Posterior vena cava (tissue), 2 donors: ENCODE results near the gene CXorf58. TPM values are rescaled to one million over a fixed set of nuclear protein-coding genes. Genes with fewer than 3 reads are reported as not detected.
"Not testable (repeated sequence)": the region's sequence is repeated elsewhere in the genome, so short reads cannot be mapped to it uniquely, and the experiment has no call there.

ENCODE experiments used
- DNase-seq: peaks from one replicate; pipeline ENCODE4 v3.0.0-alpha.2; 2020; ENCODE audit warnings: low spot score
- intact Hi-C, 2 donors: fragments of 100-400 bp; cut with DNase I; formaldehyde crosslinking; loops; one replicate each; pipeline versions ENCODE4 v1.14.1 to v1.14.2; 2022 to 2023
- long read RNA-seq, 2 donors: library from polyadenylated mRNA; unstranded; transcript quantifications; one replicate each; pipeline ENCODE4 v2.0.0, GENCODE V29; 2020 to 2021
- total RNA-seq, 2 donors: library from RNA; stranded (reverse); fragmentation: NEBNext Ultra II Directional; extraction: Animal tissue kit (Norgen Biotek cat#: 25700); gene quantifications; one replicate each; pipeline ENCODE4 v1.2.1, GENCODE V29; 2021
- donor health status: DM: yes; HTN: yes; CAD: no.
- donor health status: DM: yes; HTN: yes; CAD: no.

The CXorf58 gene
- total RNA-seq = under 1 TPM in 1 of 2 donors, not detected in 1; 0.24 TPM
- long read RNA-seq, donor 1 = 0 reads
- long read RNA-seq, donor 2 = 0 reads

GRCh38 chrX:23907498-23908218 is at the start of gene CXorf58, which contains the start of gene APOO:
Gene CXorf58 (plus strand): TSS chrX:23908006. CDS start chrX:23910303, 2,297 bp downstream.
Gene APOO (minus strand): TSS chrX:23907938. CDS start chrX:23907702, 236 bp downstream.
- peak; percentile 97 for DNase-seq
- intact Hi-C loops = loop anchor here (10.0 kb wide), 2 partner anchors 123 to 213 kb away; partner anchors contain the start of gene SAT1 (in 1 of the 2)

GRCh38 chrX:23859238-23859637 is 48.6 kb upstream of the CXorf58 start:
- intact Hi-C loops, DNase-seq: not testable (repeated sequence)

GRCh38 chrX:23861215-23861896 is 46.5 kb upstream of the CXorf58 start:
- intact Hi-C loops = no loop called here
- DNase-seq = no peak

- intact Hi-C loops, DNase-seq: not testable (repeated sequence)
These were observed 45.9 kb upstream of the CXorf58 start for GRCh38 chrX:23861952-23862351.

GRCh38 chrX:23864742-23865326 is 43.0 kb upstream of the CXorf58 start:
- DNase-seq = no peak
- intact Hi-C loops = no loop called here

GRCh38 chrX:23870041-23870440 is 37.8 kb upstream of the CXorf58 start:
- intact Hi-C loops = no loop called here
- DNase-seq = no peak

GRCh38 chrX:23871905-23872546 is 35.8 kb upstream of the CXorf58 start:
- DNase-seq = no peak
- intact Hi-C loops = no loop called here

GRCh38 chrX:23879380-23880090 is 28.3 kb upstream of the CXorf58 start:
- intact Hi-C loops = no loop called here

GRCh38 chrX:23883737-23884354 is 24.0 kb upstream of the CXorf58 start:
- no peak for DNase-seq
- intact Hi-C loops = no loop called here

More at GRCh38 chrX:23879380-23880090, 28.3 kb upstream of the CXorf58 start:
- DNase-seq = no peak

- intact Hi-C loops = no loop called here
- DNase-seq = no peak
These were observed 23.3 kb upstream of the CXorf58 start for GRCh38 chrX:23884427-23885024.

- intact Hi-C loops = no loop called here
These were observed 22.0 kb upstream of the CXorf58 start for GRCh38 chrX:23885803-23886202.

GRCh38 chrX:23887451-23887850 is 20.4 kb upstream of the CXorf58 start:
- no peak for DNase-seq
- intact Hi-C loops = no loop called here

More at GRCh38 chrX:23885803-23886202, 22.0 kb upstream of the CXorf58 start:
- DNase-seq = no peak

- DNase-seq = no peak
- intact Hi-C loops = no loop called here
These were observed 19.9 kb upstream of the CXorf58 start for GRCh38 chrX:23887918-23888317.

GRCh38 chrX:23888887-23889501 is 18.8 kb upstream of the CXorf58 start:
- intact Hi-C loops = no loop called here
- no peak for DNase-seq

- intact Hi-C loops = no loop called here
- no peak for DNase-seq
These were observed 16.9 kb upstream of the CXorf58 start for GRCh38 chrX:23890933-23891332.

- intact Hi-C loops, DNase-seq: not testable (repeated sequence)
These were observed 12.8 kb upstream of the CXorf58 start for GRCh38 chrX:23894993-23895392.

- DNase-seq, intact Hi-C loops: not testable (repeated sequence)
These were observed 11.3 kb upstream of the CXorf58 start for GRCh38 chrX:23896539-23896938.

- intact Hi-C loops = no loop called here
- DNase-seq = no peak
These were observed 10.8 kb upstream of the CXorf58 start for GRCh38 chrX:23896981-23897380.
